Stomach smooth muscle (tissue), 2 donors: ENCODE measurements around the gene GNA12.
A peak's percentile ranks its signal among the peaks of the same experiment; 100 is the strongest.

Experiments used
- H3K27ac ChIP-seq: one replicate; pipeline ENCODE4 v1.7.0; 2013; ENCODE audit warnings: mild to moderate bottlenecking, low read length, inconsistent platforms
- H3K27me3 ChIP-seq, 2 donors: one replicate each; pipeline ENCODE4 v1.7.0; 2013; ENCODE audit warnings: low read length in 2 of 2; ENCODE audit not compliant: insufficient read depth in 2 of 2, control insufficient read depth in 1 of 2
- H3K36me3 ChIP-seq, 2 donors: one replicate each; pipeline ENCODE4 v1.7.0; 2013; ENCODE audit warnings: low read length in 2 of 2; ENCODE audit not compliant: control insufficient read depth in 2 of 2, insufficient read depth in 2 of 2
- H3K4me1 ChIP-seq: one replicate; pipeline ENCODE4 v1.7.0; 2013; ENCODE audit warnings: low read length; ENCODE audit not compliant: control insufficient read depth, insufficient read depth
- H3K4me3 ChIP-seq, 2 donors: one replicate each; pipeline ENCODE4 v1.7.0; 2013; ENCODE audit warnings: low read length in 2 of 2
- H3K9ac ChIP-seq, 2 donors: one replicate each; pipeline ENCODE4 v1.7.0; 2013; ENCODE audit warnings: low read length in 2 of 2, mild to moderate bottlenecking in 1 of 2
- H3K9me3 ChIP-seq, 2 donors: one replicate each; pipeline ENCODE4 v1.7.0; 2013; ENCODE audit warnings: low read length in 2 of 2; ENCODE audit not compliant: control insufficient read depth in 2 of 2
- donor health status: healthy.
- donor health status: Pancreatic carcinoma.

GNA12 gene

DNA sequence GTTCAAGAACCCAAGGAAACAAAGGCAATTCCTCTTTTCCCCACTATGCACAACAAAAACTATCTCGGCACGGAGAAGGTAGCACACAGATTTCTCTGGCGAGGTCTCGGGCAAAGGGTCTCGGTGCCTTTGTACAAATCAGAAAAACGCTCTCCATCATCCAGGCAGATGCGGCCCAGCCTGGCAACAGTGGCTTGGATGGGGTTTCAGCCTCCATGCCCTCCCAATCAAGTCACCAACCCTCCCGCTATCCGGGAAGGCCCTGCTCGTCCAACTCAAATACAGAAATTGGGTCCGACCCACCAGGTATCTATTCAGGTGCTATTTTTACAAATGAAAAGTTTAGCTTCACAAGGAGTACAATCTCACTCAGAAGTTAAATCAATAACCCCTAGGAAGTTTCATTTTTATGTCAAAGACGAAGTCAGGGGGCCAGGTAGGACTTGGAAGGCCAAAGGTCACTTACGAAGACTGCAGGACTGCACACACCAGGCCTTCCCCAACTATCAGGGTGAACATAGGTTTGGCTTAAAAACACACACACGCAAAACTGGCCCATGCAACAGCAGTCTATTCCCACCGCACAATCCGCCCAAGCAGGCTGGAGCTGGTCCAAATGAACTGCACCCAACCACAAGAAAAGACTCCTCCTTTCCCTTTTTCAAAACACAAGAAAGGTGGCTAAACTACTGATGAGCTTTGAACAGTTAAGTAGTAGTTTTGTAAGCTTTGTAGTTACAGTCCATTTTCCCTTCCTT, 43.0 kb downstream of the GNA12 start:
- Histone ChIP-seq H3K9ac (no peak overlapping the region), H3K27me3 (no peaks in the 10 kb centered on the region), H3K4me3 (no peak overlapping the region), H3K4me1 (peaks cover 11% of the 10 kb centered on the region), H3K9me3 (no peaks in the 10 kb centered on the region), H3K27ac (no peak overlapping the region), H3K36me3 (no peaks in the 10 kb centered on the region)

- H3K4me3 ChIP-seq: no peak overlapping the region
- peaks cover 11% of the 10 kb centered on the region for H3K4me1 ChIP-seq
- no peaks in the 10 kb centered on the region for H3K9me3 ChIP-seq
- no peaks in the 10 kb centered on the region for H3K36me3 ChIP-seq
- no peaks in the 10 kb centered on the region for H3K27me3 ChIP-seq
- H3K9ac ChIP-seq: no peak overlapping the region
- H3K27ac ChIP-seq: no peak overlapping the region
Measured at GRCh38 chr7:2800220-2800930, 43.7 kb downstream of the GNA12 start.

DNA sequence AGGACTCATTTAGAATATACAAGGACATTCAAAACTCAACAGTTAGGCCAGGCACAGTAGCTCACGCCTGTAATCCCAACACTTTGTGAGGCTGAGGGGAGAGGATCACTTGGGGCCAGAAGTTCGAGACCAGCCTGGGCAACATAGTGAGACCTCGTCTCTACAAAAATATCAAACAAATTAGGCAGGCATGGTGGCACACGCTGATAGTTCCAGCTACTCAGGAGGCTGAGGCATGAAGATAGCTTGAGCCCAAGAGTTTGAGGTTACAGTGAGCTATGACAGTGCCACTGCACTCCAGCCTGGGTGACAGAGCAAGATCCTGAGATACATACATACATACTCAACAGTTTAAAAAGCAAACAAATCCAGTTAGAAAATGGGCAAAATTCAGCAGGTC, 44.9 kb downstream of the GNA12 start:
- H3K9me3 ChIP-seq: no peaks in the 10 kb centered on the region
- no peak overlapping the region for H3K9ac ChIP-seq
- H3K36me3 ChIP-seq: peaks cover 3 to 8% of the 10 kb centered on the region in 2 donors
- H3K27me3 ChIP-seq: no peaks in the 10 kb centered on the region
- H3K4me1 ChIP-seq: peaks cover 11% of the 10 kb centered on the region
- no peak overlapping the region for H3K27ac ChIP-seq
- H3K4me3 ChIP-seq: no peak overlapping the region

DNA sequence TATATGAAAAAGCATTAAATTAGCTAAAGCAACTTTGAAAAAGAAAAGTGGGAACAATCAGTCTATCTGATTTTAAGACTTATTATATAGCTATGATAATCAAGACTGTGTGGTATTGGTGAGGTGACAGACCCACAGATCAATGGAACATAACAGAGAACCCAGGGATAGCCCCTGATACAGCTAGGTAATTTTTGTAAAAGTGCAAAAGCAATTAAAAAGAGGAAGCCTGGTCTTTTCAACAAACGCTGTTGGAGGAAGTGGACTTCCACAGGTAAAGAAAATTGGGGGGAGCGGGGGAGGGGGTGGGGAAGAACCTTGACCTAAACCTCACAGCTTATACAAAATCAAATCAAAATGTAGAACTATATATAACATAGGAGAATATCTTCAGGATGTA, 45.4 kb downstream of the GNA12 start:
- Histone ChIP-seq H3K27me3 (no peaks in the 10 kb centered on the region), H3K36me3 (peaks cover 7 to 8% of the 10 kb centered on the region in 2 donors), H3K4me1 (peaks cover 11% of the 10 kb centered on the region), H3K9me3 (no peaks in the 10 kb centered on the region), H3K4me3 (no peak overlapping the region), H3K27ac (no peak overlapping the region), H3K9ac (no peak overlapping the region)

DNA sequence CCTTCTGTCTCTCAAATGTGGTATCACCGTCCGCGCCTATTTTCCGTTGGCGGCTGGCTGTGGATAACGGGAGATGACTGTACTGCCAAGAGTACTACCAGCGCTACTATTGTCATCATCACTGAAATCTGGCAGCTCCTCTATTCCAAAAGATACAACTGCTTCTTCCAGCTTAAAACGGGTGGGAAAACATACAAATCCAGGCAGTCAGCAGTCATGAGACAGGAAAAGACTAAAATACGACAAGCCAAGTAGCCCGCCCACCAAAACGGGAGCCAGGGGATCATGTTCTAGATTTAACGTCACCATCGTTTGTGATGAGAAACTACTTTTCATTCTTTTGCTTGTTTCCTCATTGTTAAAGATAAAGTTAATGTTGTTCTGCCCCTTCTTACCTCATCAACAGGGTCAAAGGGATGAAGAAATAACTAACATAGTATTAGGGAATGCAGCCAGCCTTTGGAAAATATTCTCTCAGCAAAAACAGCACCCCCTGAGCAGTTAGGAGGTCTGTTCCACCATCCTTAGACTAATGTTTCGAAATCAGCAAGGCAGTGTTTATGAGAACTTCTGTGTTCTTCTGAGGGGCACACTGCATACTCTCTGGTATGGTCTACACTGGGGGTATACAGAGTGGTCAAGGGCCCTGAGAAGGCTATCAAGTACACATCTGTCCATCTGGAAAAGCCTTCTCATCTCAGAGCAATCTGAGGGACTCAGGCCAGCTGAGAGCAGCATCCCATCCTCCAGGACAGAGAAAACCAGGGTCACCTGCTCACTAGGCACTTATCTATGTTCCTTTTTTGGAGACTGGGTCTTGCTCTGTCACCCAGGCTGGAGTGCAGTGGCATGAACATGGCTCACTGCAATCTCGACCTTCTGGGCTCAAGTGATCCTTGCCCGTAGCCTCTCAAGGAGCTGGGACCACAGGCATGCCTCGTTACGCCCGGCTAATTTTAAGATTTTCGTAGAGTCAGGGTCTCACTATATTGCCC, 47.5 kb downstream of the GNA12 start:
- H3K9me3 ChIP-seq: no peaks in the 10 kb centered on the region
- no peaks in the 10 kb centered on the region for H3K27me3 ChIP-seq
- peak overlapping the region in 1 of 2 donors; percentile 35 for H3K4me3 ChIP-seq
- H3K9ac ChIP-seq: no peak overlapping the region
- H3K4me1 ChIP-seq: peaks cover 7% of the 10 kb centered on the region
- H3K36me3 ChIP-seq: peaks cover 20% of the 10 kb centered on the region in 2 donors
- peak overlapping the region; percentile 41 for H3K27ac ChIP-seq

- H3K27ac ChIP-seq: peak overlapping the region; percentile 41
- H3K36me3 ChIP-seq: peaks cover 20% of the 10 kb centered on the region in 2 donors
- H3K4me3 ChIP-seq: no peak overlapping the region
- H3K9me3 ChIP-seq: no peaks in the 10 kb centered on the region
- H3K27me3 ChIP-seq: no peaks in the 10 kb centered on the region
- H3K4me1 ChIP-seq: peaks cover 4% of the 10 kb centered on the region
- no peak overlapping the region for H3K9ac ChIP-seq
Measured at GRCh38 chr7:2795906-2796305, 48.2 kb downstream of the GNA12 start.

DNA sequence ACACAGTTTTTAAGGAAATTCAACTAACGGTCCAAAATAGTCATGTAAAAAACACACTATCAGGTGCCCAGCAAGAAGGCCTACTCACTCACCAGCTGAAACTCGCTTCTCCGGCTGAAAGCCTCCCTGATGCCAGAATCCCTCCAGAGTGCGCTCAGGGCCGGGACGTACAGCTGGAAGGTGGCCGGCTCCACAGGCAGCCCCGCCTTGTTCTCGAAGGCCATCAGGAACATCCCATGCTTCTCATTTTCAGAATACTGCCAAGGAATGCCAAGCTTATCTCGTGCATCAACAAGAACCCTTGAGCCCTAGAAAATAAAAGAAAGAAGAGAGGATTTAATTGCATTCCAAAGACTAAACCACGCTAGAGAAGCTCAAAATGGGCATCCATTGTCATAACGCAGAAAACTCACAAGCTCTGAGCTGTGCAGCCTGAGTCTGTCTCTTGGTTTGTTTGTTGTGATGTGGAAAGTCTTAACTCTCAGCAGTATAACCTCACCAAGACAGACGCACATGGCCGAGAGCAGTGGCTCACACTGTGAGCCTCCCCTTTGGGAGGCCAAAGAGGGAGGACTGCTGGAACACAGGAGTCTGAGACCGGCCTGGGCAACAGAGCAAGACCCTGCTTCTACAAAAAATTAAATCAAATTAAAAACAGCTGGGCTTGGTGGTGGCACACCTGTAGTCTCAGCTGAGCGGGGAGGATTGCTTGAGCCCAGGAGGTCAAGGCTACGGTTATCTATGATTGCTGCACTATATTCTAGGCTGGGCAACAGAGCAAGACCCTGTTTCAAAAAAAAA, 49.1 kb downstream of the GNA12 start:
- Histone ChIP-seq H3K4me1 (peaks cover 4% of the 10 kb centered on the region), H3K27me3 (no peaks in the 10 kb centered on the region), H3K27ac (no peak overlapping the region)

DNA sequence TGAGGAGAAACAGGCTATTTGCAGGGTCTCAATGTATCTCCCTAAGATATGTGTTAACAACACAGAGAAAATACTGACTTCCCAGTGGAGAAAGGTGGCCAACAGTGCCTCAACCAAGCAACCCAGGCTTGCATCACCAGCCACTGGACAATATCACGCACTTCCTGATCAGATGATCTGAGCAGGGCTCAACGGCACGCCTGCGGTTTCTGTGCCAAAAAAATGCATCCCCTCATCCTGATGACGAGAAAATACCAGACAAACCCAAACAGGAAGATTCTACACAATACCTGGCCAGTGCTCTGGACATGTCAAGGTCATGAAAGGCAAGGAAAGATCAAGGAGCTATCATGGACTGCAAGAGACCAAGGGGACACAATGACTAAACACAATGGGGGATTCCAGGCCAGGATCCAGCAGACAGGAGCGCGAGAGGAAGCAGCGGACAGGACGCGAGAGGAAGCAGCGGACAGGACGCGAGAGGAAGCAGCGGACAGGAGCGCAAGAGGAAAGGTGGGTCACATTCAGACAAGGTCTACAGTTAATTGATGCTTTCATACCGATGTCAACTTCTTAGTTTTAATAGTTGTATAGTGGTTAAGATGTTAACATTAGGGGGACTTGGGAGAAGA, 51.1 kb downstream of the GNA12 start:
- no peak overlapping the region for H3K4me3 ChIP-seq
- no peak overlapping the region for H3K9ac ChIP-seq
- no peaks in the 10 kb centered on the region for H3K27me3 ChIP-seq
- H3K9me3 ChIP-seq: no peaks in the 10 kb centered on the region
- H3K4me1 ChIP-seq: peaks cover 4% of the 10 kb centered on the region
- H3K36me3 ChIP-seq: peaks cover 20% of the 10 kb centered on the region in 2 donors
- H3K27ac ChIP-seq: no peak overlapping the region

More for the DNA sequence above, 49.1 kb downstream of the GNA12 start:
- no peaks in the 10 kb centered on the region for H3K9me3 ChIP-seq
- H3K9ac ChIP-seq: no peak overlapping the region
- H3K36me3 ChIP-seq: peaks cover 20% of the 10 kb centered on the region in 2 donors
- no peak overlapping the region for H3K4me3 ChIP-seq

DNA sequence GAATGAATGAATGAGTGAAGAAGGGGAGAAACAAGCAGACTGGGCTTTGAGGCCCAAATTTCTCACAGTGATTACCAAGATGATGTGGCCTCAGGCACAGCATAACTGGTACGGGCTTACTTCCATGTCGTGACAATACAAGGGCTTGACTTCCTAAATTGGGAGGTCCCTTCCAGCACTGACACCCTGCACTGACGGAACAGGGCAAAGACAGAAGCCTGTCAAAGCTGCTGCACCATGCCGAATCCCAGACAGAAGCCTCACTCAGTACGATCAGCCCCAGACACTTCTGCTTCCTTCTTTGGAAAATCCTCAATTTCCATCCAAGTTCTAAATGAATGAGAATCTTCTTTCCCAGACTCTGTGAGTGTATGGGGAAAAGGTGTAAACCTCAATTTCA, 51.9 kb downstream of the GNA12 start:
- Histone ChIP-seq H3K27ac (no peak overlapping the region), H3K4me3 (no peak overlapping the region), H3K36me3 (peaks cover 20% of the 10 kb centered on the region in 2 donors), H3K9ac (no peak overlapping the region), H3K4me1 (peaks cover 4% of the 10 kb centered on the region), H3K9me3 (no peaks in the 10 kb centered on the region), H3K27me3 (no peaks in the 10 kb centered on the region)
